Thoracic aorta (tissue), 2 donors: ENCODE measurements around the gene MX1. TPM values are rescaled to one million over a fixed set of nuclear protein-coding genes. Genes with fewer than 3 reads are reported as not detected.

Source experiments
- ATAC-seq: fragments of 150-250 bp; one replicate; pipeline ENCODE4 v1.8.0; 2017; ENCODE audit warnings: low read depth; ENCODE audit not compliant: insufficient number of reproducible peaks, low FRiP score
- DNase-seq: peaks from one replicate; pipeline ENCODE4 v3.0.0-alpha.2; 2020; ENCODE audit warnings: low spot score
- H3K27ac ChIP-seq, 2 donors: fragments of 200-600 bp; sonication (generic); 1 replicate in 1 of 2; 2 replicates in 1 of 2; pipeline ENCODE4 v1.5.1; 2016; ENCODE audit warnings: mild to moderate bottlenecking in 2 of 2, moderate library complexity in 2 of 2
- H3K27me3 ChIP-seq: fragments of 200-600 bp; sonication (generic); replicated peaks from 2 replicates; pipeline ENCODE4 v1.6.0; 2016; ENCODE audit warnings: mild to moderate bottlenecking; ENCODE audit not compliant: insufficient read depth
- H3K36me3 ChIP-seq: fragments of 200-600 bp; sonication (generic); one replicate; pipeline ENCODE4 v1.5.1; 2016
- H3K4me1 ChIP-seq, 2 donors: fragments of 200-600 bp; sonication (generic); 1 replicate in 1 of 2; 2 replicates in 1 of 2; pipeline versions ENCODE4 v1.5.1 to v1.6.0; 2016; ENCODE audit warnings: low read depth in 2 of 2, mild to moderate bottlenecking in 1 of 2; ENCODE audit not compliant: control insufficient read depth in 1 of 2
- H3K4me3 ChIP-seq: fragments of 200-600 bp; sonication (generic); 2 replicates; pipeline ENCODE4 v1.5.1; 2016; ENCODE audit warnings: mild to moderate bottlenecking
- H3K9me3 ChIP-seq: fragments of 200-600 bp; sonication (generic); 2 replicates; pipeline ENCODE4 v1.5.1; 2016
- total RNA-seq, 2 donors: library from RNA; depleted of rRNA; stranded (reverse); fragments of >200 nt; gene quantifications; one replicate each; pipeline versions ENCODE4 v1.1.0 to v1.2.3, GENCODE V29; 2016
- TF ChIP-seq, protein P1 (sequence below): fragments of 200-600 bp; sonication (generic); IDR thresholded peaks from one replicate; pipeline ENCODE4 v1.5.1; 2019; ENCODE audit warnings: antibody characterized with exemption

The MX1 gene
- total RNA-seq, 2 donors from 2014 or later: 60.0 to 79.9 TPM

DNA sequence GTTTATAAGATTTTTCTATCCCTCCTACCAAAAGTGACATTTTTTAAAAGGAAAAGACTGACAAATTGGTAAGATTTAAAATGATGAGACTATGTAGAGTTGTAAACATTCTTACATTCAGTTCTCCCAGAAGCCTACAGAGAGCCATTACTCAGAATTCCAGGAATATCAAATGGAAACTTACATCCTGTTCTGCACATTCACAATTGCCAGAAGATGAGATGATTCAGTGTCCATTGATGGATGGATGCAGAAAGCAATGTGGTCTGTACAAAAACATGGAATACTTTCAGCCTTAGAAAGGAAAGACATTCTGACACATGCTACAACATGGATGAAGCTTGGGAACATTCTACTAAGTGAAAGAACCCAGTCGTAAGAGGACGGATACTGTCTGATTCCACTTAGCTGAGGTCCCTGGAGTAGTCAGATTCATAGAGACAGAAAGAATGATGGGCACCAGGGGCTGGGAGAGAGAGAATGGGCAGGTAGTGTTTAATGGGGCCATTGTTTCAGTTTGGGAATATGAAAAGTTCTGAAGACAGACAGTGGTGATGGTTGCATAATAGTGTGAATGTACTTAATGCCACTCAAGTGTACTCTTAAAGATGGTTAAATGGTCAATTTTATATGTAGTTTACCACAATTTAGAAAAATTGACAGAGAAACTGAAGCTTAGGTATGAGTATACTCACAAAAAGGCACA is 16.6 kb downstream of the MX1 start:
- Histone ChIP-seq H3K27me3 (no peaks in the 10 kb centered on the region), H3K4me3 (no peak overlapping the region), H3K27ac (no peak overlapping the region), H3K36me3 (peaks cover 53% of the 10 kb centered on the region), H3K4me1 (no peaks in the 10 kb centered on the region), H3K9me3 (no peaks in the 10 kb centered on the region)
- ATAC-seq (no peak), DNase-seq (no peak)
- TF ChIP-seq, protein P1, sequence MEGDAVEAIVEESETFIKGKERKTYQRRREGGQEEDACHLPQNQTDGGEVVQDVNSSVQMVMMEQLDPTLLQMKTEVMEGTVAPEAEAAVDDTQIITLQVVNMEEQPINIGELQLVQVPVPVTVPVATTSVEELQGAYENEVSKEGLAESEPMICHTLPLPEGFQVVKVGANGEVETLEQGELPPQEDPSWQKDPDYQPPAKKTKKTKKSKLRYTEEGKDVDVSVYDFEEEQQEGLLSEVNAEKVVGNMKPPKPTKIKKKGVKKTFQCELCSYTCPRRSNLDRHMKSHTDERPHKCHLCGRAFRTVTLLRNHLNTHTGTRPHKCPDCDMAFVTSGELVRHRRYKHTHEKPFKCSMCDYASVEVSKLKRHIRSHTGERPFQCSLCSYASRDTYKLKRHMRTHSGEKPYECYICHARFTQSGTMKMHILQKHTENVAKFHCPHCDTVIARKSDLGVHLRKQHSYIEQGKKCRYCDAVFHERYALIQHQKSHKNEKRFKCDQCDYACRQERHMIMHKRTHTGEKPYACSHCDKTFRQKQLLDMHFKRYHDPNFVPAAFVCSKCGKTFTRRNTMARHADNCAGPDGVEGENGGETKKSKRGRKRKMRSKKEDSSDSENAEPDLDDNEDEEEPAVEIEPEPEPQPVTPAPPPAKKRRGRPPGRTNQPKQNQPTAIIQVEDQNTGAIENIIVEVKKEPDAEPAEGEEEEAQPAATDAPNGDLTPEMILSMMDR: no peak

DNA sequence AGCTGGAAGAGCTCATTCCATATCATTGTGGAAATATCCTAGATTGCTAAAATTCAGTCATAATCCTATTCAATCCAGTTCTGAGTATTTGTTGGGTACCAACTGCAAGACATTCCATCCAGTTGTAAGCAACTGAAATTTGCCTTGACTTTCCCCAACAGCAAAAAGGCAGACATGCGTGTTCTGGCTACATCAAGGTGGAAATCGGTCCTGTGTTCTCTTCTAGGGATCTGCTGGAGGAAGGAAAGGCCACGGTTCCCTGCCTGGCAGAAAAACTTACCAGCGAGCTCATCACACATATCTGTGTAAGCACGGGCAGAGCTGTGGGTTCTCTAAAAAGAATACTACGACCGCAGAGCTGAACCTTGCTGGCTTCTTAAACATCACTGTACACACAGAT is 17.5 kb downstream of the MX1 start:
- Histone ChIP-seq H3K36me3 (peaks cover 49% of the 10 kb centered on the region), H3K4me3 (no peak overlapping the region), H3K27me3 (no peaks in the 10 kb centered on the region), H3K9me3 (no peaks in the 10 kb centered on the region), H3K27ac (no peak overlapping the region), H3K4me1 (no peaks in the 10 kb centered on the region)
- DNase-seq (no peak), ATAC-seq (no peak)
- TF ChIP-seq, protein P1: no peak

DNA sequence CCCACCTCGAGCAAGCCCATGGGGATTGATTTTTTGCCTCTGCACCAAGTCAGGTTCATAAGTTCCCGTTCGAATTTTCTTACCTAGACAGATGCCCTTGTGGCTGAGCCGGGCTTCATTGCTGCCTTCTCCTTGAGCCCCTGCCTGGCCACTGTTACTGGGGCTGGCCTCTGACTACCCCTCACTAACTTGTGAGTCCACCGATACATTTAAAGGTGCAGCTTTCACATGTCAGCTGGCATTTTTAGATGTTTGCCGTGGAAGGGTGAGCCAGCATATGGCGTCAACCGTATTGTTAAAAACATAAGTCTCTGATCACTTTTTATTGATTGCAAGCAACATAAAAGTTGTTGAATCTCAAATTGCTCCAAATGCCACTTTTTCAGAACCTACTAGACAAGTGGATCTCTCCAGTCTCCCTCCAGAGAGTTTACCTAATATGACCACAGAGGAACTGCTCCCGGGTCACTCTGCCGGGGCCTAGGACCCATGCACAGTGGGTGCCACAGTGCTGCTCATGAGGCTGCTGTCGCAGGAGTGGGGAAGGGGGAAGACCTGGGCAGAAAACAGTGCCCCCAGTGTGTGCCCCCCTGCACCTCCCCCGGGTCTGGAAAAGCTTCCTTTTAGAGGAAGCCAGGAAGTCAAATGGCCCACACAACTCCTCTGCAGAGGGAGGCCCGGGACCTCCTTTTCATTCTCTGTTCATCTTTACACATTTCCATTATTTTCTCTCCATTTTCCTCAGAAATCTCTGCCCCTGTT is 18.8 kb downstream of the MX1 start:
- no peak for DNase-seq

DNA sequence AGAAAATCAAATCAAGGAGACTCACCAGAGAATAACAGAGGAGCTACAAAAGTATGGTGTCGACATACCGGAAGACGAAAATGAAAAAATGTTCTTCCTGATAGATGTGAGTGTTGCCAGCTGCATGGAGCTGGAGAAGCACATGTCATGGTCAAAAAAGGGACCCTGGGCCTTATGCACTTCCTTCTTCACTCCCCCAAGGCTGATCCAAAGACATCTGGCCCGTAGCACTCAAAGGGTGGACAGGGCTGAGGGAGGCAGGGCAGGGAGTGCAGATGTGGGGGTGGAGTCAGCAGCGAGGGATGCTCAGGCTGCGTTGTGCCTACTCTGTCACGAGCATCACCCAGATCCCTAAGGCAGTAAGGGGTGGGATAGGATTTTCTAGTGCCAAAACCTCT is 19.4 kb downstream of the MX1 start:
- peaks cover 55% of the 10 kb centered on the region for H3K36me3 ChIP-seq
- DNase-seq: no peak
- no peak for ATAC-seq

More for the DNA sequence above, 18.8 kb downstream of the MX1 start:
- Histone ChIP-seq H3K9me3 (no peaks in the 10 kb centered on the region), H3K27ac (no peak overlapping the region), H3K4me1 (no peaks in the 10 kb centered on the region), H3K4me3 (no peak overlapping the region), H3K27me3 (no peaks in the 10 kb centered on the region), H3K36me3 (peaks cover 50% of the 10 kb centered on the region)
- TF ChIP-seq, protein P1: no peak
- ATAC-seq: no peak

DNA sequence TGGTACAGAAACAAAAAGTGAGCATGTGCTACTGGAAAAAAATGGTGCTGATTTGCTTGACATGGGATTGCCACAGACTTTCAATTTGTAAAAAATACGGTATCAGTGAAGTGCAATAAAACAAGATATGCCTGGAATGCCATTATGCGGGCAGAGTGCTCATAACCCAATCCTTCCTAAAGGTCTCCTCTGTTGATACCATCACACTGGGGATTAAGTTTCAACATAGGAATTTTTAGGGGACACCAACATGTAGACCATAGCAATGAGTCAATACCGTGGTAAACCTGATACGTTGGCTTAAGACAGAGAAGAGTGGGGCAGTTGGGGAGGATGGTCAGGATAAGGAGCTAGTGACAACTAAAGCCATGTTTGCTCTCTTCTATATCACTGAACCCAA is 20.5 kb downstream of the MX1 start:
- Histone ChIP-seq H3K4me1 (no peaks in the 10 kb centered on the region), H3K4me3 (no peak overlapping the region), H3K9me3 (no peaks in the 10 kb centered on the region), H3K27ac (no peak overlapping the region), H3K36me3 (peaks cover 51% of the 10 kb centered on the region), H3K27me3 (no peaks in the 10 kb centered on the region)
- TF ChIP-seq, protein P1: no peak
- ATAC-seq (no peak), DNase-seq (no peak)

More for the DNA sequence above, 19.4 kb downstream of the MX1 start:
- no peaks in the 10 kb centered on the region for H3K4me1 ChIP-seq
- H3K9me3 ChIP-seq: no peaks in the 10 kb centered on the region
- no peak overlapping the region for H3K27ac ChIP-seq
- TF ChIP-seq, protein P1: no peak
- no peak overlapping the region for H3K4me3 ChIP-seq
- H3K27me3 ChIP-seq: no peaks in the 10 kb centered on the region
